IPS-NIHi7 (cell line): ENCODE results near the gene MTMR8.

ENCODE experiments used
- DNase-seq: peaks from one replicate; pipeline ENCODE4 v3.0.0; 2012; ENCODE audit warnings: mixed read lengths; ENCODE audit errors: extremely low spot score

The MTMR8 gene

DNA sequence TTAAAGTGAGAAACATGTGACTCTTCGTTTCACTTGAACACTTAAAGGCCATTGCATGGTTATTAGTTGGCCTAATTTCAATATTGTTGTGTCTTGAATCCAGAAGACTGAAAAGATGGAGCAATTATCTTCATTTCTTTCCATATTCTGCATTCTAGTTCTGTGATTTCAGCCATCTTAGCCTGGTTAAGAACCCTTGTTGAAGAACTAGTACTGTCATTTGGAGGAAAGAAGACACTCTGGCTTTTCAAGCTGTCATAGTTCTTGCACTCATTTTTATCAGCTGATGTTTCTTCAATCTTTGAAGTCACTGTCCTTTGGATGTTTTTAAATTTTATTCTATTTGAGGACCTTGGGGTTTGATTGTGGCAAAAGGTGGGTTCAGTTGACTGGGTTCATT lies 81.6 kb downstream of the MTMR8 start:
- no peak for DNase-seq

DNA sequence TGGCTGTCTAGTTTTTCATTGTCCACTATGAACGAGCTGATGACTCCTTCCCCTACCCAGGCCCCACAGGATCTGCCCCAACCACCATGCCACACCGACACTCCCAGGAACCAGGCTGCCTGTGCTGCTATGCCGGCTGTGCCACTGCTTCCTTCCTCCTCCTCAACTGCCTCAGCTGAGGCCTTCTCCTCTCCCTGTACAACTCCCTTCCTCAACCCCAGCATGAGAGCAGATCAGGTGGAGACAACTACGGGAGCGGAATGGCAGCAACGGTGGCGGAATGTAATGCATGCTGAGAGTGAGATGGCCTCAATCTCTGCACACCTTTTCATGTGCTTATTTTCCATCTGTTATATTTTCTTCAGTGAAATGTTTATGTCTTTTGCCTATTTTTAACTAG lies 88.5 kb downstream of the MTMR8 start:
- no peak for DNase-seq

DNA sequence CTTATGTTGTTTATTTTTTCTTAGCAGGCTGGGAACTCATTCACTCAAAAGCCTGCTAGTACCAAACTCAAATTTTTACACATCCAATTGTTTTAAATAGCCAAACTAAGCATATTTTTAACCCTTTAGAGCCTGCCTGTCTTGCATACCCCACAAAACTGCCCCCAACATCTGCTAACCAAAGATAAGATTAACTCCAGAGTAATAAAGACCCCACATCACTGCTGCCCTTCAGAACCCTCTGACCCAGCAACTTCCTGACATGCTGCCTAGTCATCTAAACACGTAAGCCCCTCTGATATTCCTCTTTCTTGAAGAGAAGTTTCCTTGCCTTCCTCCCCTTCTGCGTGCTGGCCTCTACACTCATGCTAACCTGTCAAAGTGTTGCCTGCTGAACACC lies 104.1 kb downstream of the MTMR8 start:
- DNase-seq, result no peak

DNA sequence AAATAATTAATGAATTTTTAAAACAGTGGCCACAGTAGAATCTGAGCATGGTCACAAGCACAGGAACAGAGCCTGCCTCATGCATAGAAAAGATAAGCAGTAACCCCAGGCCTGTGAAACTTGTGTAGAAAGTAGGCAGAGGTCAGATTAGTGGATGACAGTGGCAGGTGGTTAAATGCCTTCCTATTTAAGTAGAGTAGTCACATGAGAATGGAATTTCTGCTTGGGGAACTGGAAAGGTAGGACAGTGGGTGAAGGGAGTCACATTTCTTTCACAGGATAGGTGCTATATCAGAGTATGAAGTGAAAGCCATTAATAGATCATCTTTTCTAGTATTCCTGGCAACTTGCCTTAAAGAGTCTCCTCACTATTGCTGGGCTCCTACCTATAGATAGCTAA lies 130.0 kb downstream of the MTMR8 start:
- DNase-seq, result no peak

DNA sequence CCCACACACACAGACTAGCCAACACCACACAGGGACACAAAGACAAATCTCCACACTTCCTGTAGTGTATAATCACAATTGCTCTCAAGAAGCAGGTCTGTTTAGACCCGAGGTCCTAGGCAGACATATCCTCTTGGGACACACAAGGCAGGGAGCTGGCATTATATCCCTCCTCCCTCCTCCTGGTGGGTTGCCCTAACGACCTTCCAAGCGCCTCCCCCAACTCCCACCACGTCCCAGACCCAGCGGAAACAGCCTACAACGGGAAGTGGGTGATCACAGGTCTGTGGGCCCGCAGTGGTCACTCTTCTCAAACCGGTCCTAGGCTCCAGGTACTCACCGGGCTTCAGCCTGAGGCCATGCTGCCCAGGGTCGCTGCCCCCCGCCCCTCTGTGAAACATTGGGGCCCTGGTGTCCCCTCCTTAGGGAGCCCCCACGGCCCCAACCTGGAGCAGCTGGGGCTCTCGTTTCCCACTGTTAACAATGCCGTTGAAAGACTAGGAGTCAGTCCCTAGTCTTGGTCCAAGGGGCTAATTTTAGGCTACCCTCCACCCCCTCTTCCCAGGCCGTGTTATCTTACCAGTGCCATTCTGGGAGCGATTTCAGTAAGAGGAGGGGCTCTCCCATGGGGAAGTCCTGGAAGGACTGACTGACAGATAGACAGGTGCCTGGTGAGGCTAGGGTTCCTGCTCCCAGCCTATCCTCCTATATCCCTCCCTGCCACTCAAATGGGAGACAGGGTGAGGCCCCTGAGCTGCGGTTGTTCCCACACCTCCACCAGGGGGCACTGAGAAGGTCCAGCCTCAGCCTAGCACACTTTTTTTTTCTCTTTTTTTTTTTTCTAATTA lies 164.9 kb downstream of the MTMR8 start, which contains the start of gene ASB12:
Gene ASB12 (minus strand): TSS at position 485 of the 848 bp plus-strand sequence. CDS start 4,957 bp downstream, outside the sequence.
- no peak for DNase-seq

DNA sequence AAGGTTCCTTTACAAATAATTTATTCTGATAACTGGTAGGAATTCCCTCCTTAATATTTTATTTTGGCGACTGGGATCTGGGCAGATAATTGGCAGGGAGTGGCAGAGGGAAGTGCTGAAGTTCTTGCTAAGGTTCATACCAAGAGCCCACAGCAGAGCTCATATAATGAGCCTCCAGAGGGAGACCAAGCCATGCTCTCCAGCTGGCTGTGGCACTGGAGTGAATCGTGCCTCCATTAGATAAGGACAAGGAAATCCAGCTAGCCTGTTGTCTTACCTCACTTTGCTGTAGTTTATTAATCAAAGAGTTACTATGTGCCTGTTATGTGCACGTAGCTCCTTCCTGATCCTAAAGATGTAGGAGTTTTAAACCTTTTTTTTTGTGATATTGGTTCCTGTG lies 166.1 kb downstream of the MTMR8 start:
- no peak for DNase-seq
